KG1 (cell line): Measurements from ENCODE around the gene WNK2.

Experiments used
- DNase-seq: peaks from one replicate; lab custom pipeline; 2025; lab: John Stamatoyannopoulos, UW

WNK2 gene

DNA sequence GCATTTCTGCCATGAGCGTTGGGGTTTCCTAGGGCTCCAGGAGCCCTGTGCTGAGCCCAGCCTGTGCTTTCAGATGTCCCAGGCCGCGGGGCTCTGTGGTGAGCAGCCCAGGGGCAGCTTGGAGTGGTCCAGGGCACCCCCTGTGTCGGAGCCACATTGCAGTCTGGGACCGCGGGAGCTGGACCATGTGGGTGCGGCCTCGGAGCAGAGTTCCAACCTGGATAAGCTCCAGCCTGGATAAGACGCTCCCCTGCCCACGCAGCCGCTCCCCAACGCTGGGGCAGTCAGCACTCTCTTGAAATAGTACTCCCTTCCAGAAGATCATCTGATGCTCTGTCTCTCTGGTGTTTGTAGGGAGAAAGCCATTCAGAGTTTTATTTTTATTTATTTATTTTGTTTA is 111.1 kb downstream of the WNK2 start:
- no peak for DNase-seq

DNA sequence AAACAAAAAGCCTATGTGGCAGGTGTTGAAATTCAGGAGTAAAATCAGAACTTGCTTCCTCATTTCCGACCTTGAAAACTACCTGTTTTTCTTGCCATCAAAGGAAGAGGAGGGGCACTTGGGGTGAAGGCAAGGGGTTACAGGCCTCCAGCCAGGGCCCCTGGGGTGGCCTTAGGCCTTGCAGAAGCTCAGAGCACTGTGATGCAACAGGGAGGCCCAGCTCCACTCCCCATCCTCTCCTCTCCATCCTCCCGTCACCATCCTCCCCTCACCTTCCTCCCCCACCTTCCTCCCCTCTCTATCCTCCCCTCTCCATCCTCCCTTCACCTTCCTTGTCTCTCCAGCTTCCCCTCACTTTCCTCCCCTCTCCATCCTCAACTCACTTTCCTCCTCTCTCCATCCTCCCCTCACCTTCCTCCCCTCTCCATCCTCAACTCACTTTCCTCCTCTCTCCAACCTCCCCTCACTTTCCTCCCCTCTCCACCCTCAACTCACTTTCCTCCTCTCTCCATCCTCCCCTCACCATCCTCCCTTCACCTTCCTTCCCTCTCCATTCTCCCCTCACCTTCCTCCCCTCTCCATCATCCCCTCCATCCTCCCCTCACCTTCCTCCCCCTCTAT is 111.6 kb downstream of the WNK2 start:
- DNase-seq, result no peak

DNA sequence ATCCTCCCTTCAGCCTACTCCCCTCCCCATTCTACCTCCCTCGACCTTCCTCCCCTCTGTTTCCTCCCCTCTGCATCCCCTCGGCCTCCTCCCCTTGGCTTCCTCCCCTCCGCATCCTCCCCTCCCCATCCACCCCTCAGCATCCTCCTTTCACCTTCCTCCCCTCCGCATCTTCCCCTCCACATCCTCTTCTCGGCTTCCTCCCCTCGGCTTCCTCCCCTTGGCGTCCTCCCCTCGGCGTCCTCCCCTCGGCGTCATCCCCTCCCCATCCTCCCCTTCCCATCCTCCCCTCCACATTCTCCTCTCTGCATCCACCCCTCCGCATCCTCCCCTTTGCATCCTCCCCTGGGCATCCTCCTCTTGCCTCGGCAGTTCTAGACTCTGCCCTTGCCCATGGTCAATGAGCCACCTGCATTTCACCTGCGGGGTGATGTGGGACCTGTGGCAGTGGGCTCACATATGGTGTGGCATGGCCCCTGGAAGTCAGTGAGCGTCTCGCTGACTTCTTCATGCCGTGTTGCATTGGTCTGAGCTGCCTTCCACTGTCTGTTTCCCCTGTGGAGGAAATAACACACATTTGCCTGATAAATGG is 113.0 kb downstream of the WNK2 start:
- no peak for DNase-seq

DNA sequence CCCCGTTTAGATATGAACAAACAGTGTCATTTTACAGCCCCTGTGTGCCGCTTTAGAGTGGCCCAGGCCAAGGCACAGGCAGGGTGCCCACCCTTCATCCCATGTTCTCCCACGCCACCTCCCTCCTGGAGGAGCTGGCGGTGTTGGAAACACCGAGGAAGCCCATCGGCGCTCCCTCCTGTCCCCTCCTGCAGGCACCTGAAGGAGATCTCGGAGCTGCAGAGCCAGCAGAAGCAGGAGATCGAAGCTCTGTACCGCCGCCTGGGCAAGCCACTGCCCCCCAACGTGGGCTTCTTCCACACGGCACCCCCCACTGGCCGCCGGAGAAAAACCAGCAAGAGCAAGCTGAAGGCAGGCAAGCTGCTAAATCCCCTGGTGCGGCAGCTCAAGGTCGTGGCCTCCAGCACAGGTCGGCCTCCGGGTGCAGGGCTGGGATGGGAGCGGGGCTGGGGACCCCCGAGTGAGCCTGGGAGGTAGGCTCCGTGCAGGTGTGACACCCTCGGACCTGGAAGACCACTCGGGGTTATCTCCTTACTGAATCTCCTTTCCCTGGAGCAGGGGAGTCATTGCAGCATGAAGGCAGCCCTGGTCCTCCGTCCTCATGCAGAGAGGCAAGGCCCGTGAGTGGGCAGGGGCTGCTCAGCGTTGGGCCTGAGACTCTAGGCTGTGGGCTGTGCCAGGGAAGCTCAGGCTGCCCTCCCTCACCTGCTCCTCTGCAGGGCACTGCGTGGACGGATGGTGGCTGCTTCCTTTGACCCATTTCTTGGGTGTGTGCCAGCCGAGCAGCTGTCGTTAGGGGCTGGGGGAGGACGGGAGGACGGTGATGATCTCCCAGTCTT is 113.9 kb downstream of the WNK2 start:
- no peak for DNase-seq

DNA sequence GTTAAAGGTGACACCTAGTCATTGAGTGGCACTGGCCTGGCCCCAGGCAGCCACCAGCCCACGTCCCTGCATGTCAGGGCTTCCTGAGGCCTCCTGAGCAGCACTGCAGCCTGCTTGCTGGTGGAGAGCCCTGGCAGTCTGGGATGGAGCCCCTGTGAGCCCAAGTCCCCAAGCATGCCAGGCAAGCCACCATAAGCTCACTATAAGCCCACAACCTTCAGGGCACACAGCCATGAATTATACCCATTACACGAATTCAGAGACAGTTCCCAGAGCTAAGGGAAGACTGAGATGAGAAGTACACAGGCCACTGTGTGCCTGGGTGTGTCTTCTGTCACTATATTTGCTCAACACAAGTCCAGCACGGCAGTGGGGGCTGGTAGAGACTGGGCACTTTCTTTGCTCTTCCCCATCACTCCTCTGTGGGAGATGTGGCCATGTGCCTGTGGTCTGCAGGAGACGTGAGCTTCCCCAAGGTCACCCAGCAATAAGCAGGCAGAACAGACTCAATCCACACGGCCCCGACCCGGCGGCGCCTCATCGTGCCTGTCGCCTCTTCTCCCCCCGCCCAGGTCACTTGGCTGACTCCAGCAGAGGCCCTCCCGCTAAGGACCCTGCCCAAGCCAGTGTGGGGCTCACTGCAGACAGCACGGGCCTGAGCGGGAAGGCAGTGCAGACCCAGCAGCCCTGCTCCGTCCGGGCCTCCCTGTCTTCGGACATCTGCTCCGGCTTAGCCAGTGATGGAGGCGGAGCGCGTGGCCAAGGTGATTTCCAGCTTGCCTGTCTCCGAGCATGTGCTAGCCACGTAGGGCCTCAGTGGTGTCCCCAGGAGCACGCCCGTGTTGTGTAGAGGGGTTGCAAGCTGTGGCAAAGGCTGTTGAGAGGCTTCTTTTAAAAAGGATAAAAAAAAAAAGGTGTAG is 114.8 kb downstream of the WNK2 start:
- DNase-seq, result no peak

DNA sequence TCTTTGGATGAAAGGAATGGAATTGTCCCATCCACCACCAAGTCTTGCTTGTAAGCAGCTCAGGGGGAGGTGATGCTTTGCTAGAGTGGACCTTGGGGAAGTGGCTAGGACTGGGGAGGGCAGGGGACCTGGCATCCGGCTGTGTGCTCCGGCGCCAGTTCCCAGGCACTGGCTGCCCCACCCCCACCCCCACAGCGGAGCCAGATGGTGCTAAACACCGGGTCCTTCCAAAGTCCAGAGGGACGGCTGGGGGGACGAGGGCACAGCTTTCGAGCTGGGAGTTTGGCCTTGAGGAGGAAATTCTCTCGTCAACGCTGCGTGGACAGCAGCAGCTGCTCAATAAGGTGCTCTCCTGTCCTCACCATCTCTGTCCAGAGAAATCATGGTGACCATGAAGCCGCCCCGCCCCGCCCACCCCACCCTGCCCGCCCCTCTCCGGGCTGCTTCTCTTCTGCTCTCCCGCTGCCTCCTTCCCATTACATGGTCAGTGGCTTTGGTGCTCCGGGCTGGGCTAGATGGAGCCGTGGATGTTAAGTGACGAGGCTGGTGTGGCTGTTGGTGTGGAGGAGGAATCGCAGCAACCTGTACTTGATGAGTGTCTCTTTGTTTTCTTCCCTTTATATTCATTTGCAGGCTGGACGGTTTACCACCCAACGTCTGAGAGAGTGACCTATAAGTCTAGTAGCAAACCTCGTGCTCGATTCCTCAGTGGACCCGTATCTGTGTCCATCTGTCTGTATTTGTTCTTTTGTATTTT is 115.7 kb downstream of the WNK2 start:
- DNase-seq, result no peak

DNA sequence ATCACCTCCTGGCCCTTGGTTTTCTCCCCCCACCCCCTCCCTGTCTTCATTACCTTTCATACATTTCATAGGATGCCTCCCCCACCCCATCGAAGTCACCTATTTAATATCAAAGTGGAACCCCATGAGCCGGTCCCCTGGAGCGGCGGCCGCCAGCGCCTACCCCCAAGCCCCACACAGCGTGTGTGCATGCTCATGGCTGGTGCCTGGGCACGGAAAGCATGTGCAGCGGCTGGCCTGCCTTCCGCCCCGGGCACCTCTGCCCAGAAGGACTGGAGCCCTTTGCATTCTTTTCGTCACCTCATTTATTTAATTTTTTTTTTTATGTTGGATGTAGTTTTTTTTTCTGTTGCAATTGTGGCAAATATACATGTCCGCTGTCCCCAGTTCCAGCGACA is 116.2 kb downstream of the WNK2 start:
- DNase-seq, result no peak

DNA sequence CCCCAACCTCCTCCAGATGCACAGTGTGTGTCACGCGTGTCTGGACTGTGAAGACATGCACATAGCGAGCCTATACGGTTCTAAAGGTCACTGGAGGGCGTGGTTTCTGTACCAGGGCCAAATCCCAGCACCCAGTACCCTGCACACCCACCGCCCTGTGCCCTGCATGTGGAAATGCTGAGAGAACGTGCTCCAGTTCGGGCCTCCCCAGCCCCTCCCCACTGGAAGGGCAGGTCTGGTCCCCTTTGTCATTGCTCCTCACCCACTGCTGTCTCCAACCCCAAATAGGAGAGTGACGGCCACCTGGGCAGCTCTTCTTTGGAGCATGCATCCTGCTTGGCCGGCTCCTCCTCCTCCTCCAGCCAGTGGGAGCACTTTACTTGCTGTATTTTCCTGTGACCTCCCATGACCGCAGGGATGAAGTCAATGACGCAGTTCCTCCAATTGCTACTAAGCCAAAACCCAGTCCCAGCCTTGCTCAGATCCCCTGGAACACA is 116.7 kb downstream of the WNK2 start:
- DNase-seq, result no peak

DNA sequence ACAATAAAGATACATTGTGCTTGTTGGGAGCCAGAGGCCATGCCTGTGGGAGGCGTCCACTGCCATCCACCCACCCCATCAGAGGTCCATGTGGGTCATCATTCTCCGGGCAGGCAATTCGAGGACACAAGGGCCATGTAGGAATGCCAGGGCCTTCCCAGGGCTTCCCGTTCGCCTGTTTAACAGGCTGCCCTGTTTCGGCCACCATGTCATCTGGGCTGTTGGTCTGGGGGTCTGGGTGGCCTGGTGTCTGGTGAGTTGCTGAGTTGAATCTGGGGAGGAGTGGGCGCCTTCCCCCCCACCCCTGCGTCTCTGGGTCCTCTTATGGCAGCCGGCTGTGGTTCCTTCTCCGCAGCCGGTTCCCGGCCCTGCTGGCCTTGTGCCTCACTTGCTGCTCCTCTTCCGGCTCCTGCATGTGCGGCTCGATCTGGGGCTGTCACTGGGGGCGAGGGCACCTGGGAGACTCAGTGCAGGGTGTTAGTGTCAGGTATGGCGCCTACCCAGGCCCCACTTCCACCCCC is 117.4 kb downstream of the WNK2 start:
- DNase-seq, result no peak

DNA sequence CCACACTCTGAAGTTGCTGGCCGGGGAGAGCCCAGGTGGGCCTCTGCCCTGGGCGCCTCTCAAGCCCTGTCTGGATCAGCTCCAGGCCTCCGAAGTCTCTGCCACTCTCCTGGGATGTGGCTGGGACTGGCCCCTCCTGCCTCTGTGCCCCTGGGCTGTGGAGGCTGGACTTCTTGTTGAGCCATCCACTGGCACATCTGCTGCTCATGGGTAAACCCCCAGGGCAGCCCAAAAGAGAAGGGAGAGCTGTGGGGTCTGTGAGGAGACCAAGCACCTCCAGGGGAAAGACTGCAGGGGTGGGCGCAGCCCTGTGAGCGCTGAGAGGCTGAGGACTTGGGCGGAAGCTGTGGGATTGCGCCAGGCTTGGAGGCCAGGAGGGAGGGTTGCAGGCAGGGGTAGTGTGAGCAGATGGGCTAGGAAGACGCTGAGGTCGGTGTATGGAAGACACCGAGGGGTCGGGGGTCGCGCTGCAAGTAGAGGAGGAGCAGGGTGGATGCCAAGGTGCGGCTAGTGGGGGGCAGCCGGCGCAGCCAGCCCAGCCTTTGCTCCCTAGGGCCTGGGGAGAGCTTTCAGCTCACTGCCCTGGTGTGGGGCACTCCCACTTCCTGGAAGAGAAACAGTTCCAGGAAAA is 118.1 kb downstream of the WNK2 start:
- no peak for DNase-seq

DNA sequence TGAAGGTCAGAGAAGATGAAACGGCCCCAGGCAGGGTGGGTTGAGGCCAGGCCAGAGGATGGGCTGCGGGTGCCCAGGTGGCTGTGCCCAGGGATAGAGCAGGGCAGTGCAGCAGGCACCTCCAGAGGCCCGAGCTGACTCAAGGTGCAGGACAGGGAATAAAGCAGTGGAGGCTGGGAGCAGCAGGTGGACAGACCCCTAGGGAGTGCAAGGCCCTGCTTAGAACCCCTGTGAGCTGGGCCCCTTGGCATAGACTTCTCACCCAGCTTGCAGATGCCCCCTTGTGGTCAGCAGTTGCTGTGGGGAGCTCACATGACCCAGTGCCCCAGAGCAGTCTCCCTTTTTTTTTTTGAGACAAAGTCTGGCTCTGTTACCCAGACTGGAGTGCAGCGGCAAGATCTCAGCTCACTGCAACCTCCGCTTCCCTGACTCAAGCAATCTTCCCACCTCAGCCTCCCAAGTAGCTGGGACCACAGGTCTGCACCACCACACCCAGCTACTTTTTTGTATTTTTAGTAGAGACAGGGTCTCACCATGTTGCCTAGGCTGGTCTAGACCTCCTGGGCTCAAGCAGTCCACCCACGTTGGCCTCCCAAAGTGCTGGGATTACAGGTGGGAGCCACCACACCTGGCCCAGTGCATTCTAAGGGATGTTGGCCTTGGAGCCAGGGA is 118.8 kb downstream of the WNK2 start:
- DNase-seq, result peak; percentile 18

DNA sequence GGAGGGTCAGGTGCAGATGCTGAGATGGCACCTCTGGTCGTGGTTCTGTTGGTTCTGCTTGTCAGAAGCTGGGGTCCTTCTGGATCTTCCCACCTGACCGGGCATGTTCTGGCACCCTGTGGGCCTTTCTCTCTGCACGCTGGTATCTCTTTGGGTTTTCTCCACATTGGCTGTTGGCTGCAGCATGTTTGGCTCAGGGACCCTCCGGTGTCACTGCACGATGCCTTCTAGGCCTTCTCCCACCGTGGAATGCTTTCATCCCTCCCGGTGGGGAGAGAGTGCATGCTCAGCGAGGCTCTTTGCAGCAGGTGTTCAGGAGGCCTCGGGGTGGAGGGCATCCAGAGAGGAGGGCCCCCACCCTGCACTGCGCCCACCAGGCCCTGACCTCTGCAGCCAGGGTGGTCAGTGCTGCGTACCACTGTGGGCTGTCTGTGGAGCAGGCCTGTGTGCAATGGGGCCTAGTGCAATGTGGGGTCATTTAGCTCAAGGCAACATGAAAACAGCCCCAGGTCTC is 119.4 kb downstream of the WNK2 start:
- no peak for DNase-seq

DNA sequence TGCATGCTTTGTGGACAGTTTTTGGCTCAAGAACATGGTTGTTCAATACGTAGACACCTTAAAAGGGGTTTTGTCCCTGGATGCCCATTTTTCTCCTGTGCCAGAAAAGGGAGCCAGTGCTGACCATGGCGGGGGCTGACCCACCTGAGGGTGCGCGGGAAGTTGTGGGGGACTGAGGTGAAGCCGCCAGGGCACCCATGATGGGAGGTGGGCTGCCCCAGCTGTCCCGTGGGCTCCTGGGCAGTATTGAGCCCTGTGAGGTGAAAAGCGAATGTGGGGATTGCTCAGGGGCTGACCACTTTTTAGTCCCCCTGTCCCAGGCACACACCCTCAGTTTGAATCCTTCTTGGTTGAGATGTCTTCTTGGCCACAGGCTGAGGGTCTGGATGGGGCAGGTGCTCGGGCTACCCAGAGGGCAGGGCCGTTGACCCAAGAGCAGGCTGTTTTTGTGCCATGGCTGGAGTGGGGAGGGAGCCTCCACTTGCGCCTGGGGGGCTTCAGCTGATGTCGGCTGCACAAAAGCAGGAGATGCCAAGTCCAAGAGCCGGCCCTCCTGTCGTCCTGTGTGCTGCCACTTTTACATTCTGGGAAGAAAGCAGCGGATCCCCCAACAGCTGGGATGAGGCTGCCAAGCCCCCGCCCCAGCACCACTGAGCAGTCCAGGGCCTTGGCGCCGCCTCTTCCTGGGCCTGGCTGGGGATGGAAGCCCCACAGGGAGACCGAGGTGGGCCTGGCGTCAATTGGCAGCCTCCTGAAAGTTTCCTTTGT is 120.1 kb downstream of the WNK2 start:
- no peak for DNase-seq

DNA sequence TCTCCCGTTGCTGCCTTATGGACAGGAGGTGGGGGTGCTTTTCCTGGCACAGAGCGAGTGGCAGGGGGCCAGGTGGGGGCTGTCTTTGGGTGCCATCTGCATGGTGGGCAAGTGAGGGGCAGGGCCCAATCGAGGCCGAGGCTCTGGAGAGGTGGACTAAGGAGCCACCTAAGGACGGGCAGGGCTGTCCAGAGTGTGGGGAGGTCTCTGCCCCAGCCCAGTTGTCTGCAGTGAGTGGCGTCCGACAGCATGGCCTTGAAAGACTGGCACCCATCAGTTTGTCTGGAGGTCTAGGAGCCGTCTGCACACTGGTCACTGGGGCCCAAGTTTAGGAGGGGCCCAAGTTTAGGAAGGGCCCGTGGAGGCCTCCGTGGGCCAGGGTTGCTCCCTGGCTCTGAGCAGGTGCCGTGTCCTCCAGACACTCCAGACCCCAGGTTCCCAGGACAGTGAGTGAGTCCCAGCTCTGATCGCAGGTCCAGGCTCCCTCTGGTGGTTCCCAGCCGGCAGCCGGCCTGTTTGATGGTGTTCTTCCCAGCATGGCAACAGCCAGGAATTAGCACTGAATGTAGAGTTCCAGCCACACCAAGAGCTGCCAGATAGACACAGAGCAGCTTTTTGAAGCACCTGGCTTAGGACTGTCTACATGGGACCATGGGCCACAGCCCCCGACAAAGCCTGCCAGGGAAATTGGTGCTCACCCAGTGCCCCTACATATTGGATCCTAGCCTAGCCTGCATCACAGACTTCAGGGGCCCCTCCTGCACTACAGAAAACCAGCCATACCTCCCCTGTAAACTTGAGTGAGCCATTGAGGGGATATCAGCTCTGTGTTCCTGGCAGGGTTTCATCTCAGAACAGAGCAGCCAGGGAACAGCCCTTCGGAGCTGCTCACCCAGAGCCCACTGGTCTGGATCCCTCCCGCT is 120.9 kb downstream of the WNK2 start:
- no peak for DNase-seq

DNA sequence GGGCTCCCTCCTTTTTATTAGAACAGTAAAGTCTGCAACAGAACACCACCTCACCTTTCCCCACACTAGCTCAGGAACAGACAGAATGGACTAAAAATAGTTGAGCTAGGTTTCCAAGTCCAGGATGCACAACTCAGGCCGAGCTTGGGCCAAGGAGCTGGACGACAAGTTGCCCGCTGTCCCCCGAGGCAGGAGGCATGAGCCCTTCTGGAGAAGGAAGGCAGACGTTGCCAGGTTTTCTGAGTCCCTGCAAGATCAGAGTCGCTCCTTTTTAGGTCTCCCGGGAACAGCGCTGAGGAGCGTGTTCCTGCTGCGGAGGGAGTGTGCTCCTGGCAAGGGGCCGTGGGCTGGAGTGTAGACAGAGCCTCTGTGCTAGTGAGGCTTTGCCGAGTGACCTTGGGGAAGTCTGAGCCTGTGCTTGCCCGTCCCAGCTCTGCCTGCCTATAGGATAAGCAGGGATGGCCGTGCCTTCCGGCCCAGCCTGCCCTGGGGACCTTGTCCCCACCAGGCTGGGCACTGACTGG is 121.6 kb downstream of the WNK2 start:
- DNase-seq, result no peak

DNA sequence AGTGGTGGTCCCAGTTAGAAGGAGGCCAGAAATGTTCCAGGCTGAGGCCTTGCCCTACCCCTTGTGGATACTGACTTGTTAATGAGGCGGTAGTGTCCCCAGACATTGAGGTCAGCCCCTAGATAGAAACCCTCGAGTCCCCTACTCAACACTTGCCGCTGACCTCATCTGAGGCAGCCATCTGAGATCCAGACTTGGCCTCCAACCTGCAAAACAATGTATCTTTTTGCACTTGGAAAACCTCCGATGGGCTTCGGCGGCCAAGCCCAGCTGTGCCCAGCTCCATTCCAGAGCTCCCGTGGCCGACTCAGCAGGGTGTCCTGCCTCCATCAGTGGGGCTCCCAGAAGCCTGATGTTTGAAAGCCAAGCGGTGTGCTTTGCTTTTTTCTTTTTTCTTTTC is 122.1 kb downstream of the WNK2 start:
- DNase-seq, result no peak

DNA sequence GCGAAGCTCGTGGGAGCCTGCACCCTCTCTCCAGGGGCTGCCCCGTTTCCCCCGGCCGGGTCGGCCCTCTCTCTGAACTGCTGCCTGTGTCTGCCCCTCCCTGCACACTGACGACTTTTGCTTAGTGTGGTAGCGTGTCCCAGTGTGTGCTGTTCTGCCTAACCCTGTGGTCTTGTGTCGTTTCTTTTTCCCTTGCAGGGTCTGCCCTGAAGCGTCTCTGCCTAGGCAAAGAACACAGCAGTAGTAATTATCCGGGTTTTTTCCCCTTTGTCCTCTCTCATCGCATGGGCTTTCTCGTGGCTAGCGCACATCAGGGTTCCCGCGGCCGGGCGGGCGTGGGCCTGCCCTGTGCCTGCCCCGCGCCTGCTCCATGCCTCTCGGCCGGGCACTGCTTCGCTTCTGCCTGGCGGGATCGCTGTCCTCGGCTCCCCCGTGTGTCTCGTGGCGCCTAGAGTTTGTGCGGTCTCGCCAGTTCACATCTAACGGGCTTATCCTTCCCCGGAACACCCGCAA is 122.7 kb downstream of the WNK2 start:
- DNase-seq, result no peak
